HG03159 (cell line): ENCODE data around the gene UBE2H.

Experiments
- ATAC-seq: cut with Tn5 transposase; IDR thresholded peaks from one replicate; pipeline ENCODE4 v1.9.1; 2021; ENCODE audit warnings: mild to moderate bottlenecking, moderate library complexity; ENCODE audit not compliant: unreplicated experiment

Gene UBE2H

DNA sequence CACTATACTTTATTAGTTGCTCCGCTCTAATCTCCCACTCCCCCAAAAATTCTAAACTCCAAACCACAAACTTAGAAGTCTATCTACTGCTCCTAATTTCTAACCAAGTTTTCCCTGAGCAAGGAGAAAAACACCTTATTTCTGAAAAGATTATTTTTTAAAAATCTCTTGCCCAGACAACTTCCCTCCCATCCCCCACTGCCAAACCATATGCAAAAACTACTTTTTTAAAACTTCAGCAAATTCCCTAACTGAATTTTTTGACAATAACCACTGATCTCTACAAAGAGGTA is 1.9 kb downstream of the UBE2H start:
- ATAC-seq = no peak

DNA sequence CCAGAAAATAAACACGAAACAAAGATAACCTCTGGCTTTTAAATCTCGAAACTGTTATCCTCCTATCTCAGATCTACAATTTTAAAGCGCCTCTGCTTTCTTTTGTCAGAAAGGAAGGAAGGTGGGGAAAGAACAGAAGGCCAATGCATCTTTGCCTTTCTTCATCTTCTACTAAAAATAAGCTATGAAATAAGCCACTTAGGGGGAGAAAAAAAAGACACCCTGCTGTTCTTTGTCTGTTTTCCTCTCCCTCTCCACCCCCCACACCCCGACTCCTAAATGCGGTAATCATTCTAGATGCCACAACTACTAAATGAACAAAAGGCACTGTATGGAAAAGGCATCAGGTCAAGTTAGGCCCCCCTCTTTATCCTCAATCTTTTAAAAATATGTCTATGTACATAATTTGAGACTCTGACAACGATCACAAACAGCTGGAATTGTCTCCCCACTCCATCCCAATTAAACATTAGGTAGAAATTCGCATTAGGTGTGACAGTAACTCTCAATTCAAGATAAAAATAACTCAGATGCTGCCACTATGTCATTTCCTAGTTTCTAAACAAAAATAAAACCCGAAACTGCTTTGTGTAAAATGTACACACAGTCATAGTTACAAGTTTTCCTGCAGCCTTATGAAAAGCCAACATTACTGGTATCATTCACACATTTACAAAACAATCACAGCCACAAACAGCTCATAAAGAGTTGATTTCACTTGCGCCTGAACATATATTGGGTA is 2.4 kb downstream of the UBE2H start:
- peak; percentile 18 for ATAC-seq

DNA sequence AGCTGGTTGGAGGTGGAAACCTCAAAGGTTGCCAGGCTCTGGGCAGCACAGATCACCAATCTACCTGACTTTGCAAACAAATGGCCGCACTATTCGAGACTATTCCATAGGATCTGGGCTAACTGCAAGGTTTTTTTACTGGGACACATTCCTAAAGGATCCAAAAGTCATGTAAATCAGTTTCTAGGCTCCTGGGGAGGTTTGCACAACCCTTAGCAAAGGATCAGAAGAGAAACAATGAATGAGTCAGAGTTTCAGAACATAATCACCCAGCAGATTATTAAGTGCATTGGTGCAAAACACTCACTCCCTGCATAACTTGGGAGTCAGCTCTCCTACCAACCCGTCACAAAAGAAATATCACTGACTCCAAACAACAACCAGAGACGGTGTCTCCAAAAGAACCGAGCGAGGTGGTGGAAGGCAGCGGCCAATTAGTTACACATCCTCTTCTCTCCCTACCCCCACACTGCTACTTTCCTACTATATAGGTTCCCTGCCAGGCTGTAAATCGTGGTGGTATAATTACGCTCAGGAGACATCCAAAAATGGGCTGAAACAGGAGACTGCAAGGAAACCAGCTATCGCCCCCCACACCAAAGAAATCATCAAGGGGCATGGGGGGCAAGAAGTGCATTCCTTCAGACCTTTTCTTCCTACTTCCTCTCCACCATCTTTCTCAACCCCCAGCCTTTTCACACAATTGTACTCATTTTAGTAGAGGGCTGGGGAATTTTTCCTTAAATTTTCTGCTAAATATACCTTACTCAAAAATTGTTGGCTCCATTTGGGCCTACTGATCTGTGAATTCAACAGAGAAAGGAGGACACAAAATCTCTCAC is 3.2 kb downstream of the UBE2H start:
- ATAC-seq = peak; percentile 24

DNA sequence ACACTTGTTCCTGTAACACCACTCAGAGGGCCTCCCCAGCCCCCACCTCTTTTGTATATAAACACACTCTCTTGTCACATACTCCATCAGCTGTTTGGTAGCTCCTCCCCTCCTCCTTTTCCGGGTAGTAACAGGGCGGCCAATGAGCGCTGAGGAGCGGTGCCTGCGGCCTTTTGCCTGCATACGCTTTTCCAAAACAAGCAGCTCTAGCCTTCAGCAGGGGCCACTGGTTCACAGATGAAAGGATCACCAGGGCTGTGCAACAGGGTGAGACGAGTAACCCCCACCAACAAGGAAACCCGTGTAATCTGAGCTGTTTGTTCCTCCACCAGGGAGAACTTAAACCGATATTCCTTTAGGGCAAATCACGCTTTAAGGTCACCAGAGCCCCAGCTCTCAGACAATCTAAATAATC is 3.9 kb downstream of the UBE2H start:
- peak; percentile 52 for ATAC-seq

DNA sequence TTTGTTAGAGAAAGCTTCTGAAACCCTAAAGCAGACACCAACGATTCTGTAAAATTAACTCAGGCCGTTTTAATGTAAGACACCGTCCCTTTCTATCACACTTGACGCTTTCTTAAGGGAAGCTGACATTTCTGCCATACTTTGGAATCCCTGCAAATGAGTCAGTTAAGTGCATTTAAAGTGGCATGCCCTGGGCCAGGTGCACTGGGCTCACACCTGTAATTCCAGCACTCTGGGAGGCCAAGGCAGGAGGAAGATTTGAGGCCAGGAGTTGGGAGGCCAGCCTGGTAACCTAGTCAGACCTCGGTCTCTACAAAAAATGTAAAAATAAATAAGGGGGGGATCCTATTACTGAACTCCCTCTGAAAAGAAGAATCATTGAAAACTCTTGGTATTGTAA is 4.4 kb downstream of the UBE2H start:
- no peak for ATAC-seq

DNA sequence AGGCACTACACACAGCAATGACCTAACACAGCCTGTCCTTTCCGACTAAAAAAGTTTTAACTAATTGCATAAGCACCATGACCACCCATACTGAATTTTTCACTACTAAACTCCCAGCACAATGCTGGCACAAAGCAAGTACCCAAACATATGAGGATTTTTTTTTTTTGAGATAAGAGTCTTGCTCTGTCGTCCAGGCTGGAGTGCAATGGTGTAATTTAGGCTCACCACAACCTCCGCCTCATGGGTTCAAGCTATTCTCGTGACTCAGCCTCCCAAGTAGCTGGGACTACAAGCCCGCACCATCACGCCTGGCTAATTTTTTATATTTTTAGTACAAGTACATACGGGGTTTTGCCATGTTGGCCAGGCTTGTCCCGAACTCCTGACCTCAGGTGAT is 5.1 kb downstream of the UBE2H start:
- no peak for ATAC-seq

DNA sequence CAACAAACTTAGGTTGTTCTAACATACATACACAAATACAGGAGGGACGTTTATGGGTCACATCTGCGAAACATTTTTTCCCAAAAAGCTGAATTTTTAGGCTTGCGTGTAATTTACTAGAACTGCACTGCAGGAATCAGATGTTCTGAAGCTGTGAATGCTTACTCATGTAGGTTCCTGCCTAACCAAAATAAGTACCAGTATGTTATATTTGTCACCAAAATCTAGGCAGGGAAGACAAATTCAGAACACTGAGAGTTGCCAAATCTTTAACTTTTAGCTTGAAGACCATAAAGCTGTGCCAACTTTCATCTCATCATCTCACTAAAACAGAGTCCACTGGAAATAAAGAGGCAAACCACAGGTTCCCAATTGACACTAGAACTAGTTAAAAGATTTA is 5.7 kb downstream of the UBE2H start:
- ATAC-seq = no peak

DNA sequence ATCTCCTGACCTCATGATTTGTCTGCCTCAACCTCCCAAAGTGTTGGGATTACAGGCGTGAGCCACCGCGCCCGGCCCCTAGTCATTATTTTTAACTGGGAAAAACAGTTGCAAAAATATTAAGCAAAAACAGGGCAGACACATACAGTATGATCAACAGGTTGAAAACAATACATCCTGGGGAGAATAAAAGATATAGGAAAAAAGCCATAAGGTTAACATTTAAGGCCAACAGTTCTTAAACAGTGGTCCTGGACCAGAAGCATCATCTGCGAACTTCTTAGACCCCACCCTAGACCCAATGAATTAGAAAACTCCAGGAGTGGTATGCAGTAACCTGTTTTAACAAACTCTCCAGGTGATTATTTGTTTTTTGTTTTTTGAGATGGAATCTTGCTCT is 6.5 kb downstream of the UBE2H start:
- ATAC-seq = no peak

DNA sequence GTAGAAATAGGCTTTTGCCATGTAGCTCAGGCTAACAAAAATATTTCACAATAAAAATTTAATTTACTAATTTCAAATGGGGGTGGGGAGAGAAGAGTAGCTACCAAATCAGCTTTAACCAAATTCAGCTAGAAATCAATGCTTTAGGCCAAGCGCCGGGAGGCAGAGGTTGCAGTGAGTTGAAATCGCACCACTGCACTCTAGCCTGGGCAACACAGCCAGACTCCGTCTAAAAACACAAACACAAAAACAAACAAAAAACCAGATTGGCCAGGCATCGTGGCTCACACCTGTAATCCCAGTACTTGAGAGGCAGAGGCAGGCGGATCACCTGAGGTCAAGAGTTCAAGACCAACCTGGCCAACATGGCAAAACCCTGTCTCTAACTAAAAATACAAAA is 9.4 kb downstream of the UBE2H start:
- ATAC-seq = no peak

DNA sequence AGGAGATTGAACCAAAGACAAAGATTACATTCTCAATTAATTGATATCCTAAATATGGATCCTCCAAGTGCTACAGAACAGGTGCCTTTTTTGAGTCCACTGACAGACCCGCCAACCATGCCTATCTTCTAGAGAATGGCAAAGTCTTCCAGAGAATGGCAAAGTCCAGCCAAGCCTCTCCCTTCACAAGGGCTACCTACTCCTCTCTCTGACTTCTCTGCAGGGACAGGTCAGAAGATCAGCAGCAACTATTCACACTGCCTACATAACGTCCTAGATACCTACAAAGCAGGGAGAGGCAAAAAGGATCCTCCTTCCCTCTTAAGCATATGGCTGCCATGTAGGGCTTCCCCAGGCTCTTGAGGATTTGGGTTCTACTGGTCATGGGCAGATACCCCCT is 12.4 kb downstream of the UBE2H start:
- no peak for ATAC-seq

DNA sequence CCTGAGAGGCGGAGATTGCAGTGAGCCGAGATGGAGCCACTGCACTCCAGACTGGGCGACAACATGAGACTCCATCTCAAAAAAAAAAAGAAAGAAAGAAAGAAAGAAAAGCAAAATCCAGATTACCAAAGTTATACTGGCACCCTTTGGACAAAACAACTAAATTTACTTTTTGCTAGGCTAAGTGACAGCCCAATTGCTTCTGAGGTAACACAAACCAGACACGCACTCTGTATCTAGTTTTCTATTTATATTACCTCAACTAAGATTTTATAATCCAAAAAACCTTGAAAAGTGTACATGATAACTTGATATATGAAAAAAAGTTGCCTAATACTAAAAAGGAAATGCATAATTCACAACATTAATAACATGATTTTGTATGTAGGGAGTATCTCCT is 12.9 kb downstream of the UBE2H start:
- ATAC-seq = no peak

DNA sequence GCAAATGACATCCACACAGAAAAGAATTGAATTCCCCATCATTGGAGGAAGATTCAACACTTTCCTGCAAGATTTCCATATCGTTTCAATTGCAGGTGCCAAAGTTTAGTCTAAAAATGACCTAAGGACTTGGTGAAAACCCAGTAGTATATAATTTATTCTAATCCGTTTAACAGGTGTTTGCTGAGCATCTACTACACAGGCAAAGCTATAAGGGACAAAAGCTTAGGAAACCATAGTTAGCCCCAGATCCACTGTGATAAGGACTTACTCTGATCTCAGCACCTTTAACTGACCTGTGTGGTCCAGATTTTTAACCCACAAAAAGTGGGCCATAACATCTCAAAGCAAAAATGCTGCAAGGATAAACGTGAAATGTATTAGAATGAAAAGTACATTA is 19.1 kb downstream of the UBE2H start:
- ATAC-seq = no peak

DNA sequence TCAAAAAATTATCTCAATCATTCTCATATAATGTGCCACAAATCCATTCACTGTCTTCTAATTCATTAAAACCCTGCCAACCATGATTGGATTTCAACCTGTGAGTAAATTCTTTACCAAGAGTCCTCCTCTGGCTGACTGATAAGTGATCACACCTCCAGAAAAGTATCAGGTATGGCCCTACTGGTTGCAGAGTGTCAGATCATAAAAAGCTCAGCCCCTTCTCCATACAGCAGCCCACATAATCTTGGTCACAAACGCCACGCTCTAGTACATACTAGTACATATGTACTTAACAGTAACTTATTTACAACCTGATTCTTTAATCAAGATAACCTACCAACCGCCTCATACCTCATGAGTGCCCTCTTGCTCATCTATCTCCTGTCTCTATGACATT is 26.1 kb downstream of the UBE2H start:
- ATAC-seq = no peak

DNA sequence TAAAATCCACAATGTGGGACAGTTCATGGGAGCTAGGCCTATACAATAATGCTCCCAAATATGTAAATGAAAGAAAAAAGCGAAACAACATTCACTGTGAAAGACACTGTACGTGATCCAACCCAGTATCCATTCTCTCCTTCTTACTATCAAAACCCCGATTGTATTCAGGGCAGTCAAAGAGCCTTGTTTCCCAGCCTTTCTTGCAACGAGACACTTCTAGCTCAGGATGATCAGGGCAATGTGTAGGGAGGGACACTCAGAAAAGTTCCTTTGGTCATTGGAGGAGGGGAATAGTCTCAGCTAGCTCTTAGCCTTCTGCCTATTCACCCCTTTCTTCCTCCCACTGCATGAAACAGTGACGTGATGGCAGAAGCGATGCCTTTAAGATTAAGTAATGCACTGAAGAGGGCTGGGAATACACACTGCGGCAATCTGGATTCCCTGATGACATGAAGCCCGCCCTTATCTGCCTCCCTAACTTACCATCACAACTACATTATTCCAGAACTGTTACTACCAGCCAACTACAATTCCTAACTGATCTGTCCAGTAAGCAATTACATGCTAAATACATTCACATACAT is 27.3 kb downstream of the UBE2H start:
- no peak for ATAC-seq

DNA sequence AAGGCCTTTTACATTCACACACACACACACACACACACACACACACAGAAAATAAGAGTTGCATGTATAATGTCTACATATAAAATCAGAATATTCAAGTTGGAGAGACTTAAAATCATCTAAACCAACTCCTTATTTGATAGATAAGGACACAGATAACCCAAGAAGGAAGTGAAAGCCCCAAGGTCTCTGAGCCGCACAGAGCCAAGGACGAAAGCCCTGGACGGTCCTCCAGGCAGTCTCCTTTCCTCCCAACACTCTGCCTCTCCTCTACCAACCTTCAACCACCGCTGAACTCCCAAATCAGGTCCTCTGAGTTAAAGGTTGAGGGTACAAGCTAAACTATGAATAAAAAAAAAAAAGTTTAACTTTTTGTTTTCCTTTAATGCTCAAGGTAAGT is 28.2 kb downstream of the UBE2H start:
- no peak for ATAC-seq

DNA sequence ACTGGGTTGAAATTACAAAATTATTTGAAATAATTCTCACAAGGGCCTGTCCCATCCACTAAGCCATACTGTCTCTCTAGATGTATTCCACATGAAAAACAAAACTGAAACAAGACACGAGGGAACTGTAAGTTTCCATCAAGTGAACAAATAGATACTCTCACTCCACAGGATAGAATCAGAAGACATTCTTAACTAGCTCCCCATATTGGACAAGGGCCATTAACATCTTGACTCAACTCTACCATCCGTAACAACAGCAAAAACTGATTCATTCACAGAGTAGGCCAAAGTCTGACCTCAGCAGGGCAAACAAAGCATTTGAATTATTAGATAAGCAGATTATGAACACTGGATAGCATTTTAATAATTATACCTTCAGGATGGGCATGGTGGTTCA is 29.1 kb downstream of the UBE2H start:
- ATAC-seq = no peak

DNA sequence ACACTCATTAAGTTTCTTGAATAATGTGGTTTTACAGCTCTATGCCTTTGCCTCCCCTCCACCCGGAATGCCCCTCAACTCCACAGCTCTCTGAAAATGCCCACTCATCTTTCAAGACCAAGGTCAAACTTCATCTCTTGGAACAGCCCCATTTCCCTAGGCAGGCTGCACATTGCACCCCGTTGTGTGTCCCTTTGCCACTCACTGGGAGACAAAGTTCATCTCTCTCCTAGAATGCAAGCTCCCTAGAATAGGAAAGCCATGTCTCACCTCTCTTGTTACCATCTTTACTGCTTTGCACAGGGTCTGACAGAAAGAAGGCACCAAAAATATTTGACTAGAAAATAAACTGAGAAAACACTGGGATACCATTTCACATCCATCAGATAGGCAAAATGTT is 33.3 kb downstream of the UBE2H start:
- no peak for ATAC-seq

DNA sequence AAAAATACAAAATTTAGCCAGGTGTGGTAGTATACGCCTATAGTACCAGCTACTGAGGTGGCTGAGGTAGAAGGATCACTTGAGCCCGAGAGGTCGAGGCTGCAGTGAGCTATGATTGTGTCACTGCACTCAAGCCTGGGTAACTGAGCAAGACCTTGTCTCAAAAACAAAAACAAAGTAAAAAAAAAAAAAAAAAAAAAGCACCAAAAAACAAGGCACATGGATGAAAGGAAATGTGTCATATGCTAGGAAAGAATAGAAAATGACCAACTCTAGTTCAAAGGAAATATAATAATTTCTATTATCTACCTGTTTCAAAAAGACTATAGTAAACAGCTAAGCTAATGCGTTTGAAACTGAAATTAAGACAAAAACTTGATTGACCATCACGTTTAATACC is 33.8 kb downstream of the UBE2H start:
- no peak for ATAC-seq

DNA sequence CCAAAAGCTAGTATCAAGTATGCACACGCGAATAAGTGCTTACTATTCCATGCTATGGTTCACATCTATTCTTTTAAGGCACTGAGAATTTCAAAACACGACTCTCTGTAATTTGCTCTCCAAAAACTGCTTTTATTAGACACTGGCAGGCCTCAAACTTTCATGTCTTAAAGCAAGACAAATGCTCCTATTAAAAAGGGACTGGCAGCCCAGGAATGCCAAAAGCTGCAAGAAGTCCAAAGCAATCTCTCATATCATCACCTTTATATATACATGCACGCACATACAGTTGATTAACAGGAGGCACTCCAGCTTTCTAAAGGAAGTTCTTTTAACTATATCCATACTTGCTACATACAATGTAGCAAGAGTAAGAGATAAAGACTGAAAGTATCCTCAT is 34.8 kb downstream of the UBE2H start:
- ATAC-seq = no peak

DNA sequence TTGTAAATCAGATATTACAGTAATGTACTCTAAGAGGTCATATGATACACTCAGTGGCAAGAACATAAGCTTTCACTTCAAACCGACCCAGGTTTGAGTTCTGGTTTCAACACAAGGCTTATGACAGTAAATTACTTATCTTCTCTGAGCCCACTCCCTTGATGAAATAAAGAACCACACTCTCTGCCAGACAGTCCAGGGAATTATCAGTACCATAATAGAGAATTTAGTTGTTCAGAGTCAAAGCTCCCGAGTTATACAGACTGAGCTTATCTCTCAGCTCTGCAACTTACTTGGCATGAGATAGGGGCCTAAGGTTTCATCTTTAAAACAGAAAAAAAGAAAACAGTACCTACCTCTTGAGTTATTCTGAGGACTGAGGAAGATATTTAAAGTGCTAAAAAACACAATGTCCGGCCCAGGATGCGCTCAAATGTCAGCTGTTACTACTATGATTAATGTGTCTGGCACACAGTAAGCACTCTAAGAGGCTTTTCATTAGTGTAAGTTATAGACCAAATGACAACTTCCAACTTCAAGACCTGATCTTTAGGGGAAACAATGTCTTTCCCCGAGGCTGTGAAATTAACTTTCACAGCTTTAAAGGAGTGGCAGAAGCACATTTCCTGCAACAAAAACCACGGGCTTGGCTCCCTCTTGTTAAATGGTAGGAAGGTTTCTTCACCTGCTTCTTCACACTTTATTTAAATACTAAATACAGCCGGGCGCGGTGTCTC is 38.1 kb downstream of the UBE2H start:
- no peak for ATAC-seq

DNA sequence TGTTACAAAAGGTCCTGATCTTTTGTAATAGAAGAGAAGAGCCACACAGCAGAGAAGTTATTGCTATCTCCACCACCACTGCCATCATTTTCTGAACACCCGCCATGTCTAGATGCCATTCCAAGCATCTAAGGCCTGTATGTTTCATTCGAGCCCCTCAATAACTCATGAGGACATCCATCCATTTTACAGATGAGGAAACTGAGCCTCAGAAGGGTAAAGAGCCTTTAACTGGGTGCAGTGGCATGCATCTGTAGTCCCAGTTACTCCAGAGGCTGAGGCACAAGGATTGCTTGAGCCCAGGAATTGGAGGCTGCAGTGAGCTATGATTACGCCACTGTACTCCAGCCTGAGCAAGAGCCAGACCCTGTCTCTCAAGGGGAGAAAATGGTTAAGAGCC is 39.3 kb downstream of the UBE2H start:
- no peak for ATAC-seq

DNA sequence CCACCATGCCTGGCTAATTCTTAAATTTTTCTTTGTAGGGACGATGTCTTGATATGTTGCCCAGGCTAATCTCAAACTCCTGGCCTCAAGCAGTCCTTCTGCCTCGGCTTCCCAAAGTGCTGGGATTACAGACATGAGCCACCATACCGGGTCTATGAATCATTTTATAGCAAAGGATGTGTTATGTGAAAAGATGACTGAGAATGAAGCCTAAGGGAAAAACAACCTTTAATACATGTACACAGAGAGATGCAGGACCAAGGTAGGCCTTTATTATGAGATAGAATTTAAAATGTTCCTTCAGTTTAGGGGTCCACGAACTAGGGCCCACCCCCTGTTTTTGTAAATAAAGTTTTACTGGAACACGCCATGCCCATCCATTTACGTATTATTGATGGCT is 41.0 kb downstream of the UBE2H start:
- ATAC-seq = no peak
